IMR-90 (cell line): ENCODE measurements around the gene DUSP2. TPM values are rescaled to one million over a fixed set of nuclear protein-coding genes. Genes with fewer than 3 reads are reported as not detected.

Experiments used
- ATAC-seq: fragments of 200-7000 bp; cut with Tn5 transposase; 2 replicates; pipeline ENCODE4 v1.9.1; 2020; ENCODE audit warnings: low read depth, mild to moderate bottlenecking, moderate library complexity
- BruUV-seq: library from RNA; stranded (reverse); fragments of 400-500 nt; replicated peaks from 2 replicates; lab custom pipeline; 2021; lab: Mats Ljungman, UMichigan
- CTCF ChIA-PET: fragments of 300-600 bp; formaldehyde crosslinking; extraction: SDS; loops from one replicate; lab custom pipeline; 2021; ENCODE audit warnings: antibody characterized with exemption; lab: Yijun Ruan, JAX
- POLR2A ChIA-PET: fragments of 300-600 bp; sonication (Branson Sonifier 250); formaldehyde crosslinking; loops from one replicate; lab custom pipeline; 2022; ENCODE audit warnings: antibody characterized with exemption; ENCODE audit not compliant: unreplicated experiment; lab: Charles Lee
- DNase-seq: peaks from one replicate; pipeline ENCODE4 v3.0.0; 2013
- H2AFZ ChIP-seq: replicated peaks from 2 replicates; pipeline ENCODE3; 2013; ENCODE audit warnings: low read length, mild to moderate bottlenecking; ENCODE audit not compliant: poor library complexity
- H2AK5ac ChIP-seq: 2 replicates; pipeline ENCODE4 v1.6.1; 2013; ENCODE audit warnings: low read depth, low read length, inconsistent platforms
- H2AK9ac ChIP-seq: replicated peaks from 2 replicates; pipeline ENCODE3; 2013; ENCODE audit warnings: mild to moderate bottlenecking, low read depth, low read length, moderate library complexity; ENCODE audit not compliant: poor library complexity
- H2BK120ac ChIP-seq: 2 replicates; pipeline ENCODE4 v1.6.1; 2013; ENCODE audit warnings: low read depth, low read length, inconsistent platforms
- H2BK15ac ChIP-seq: 3 replicates; pipeline ENCODE4 v1.6.1; 2013; ENCODE audit warnings: low read depth, low read length, inconsistent platforms
- H2BK20ac ChIP-seq: 2 replicates; pipeline ENCODE4 v1.6.1; 2013; ENCODE audit warnings: low read depth, mild to moderate bottlenecking, inconsistent platforms, low read length, moderate library complexity
- H2BK5ac ChIP-seq: 2 replicates; pipeline ENCODE4 v1.6.1; 2013; ENCODE audit warnings: mild to moderate bottlenecking, low read depth, low read length, inconsistent platforms; ENCODE audit not compliant: poor library complexity, severe bottlenecking
- H3K14ac ChIP-seq: replicated peaks from 2 replicates; pipeline ENCODE4 v1.6.1; 2013; ENCODE audit warnings: low read depth, low read length, inconsistent platforms
- H3K18ac ChIP-seq: 2 replicates; pipeline ENCODE4 v1.6.1; 2013; ENCODE audit warnings: low read depth, low read length, control low read depth
- H3K23ac ChIP-seq: 2 replicates; pipeline ENCODE4 v1.6.1; 2013; ENCODE audit warnings: low read depth, low read length, inconsistent platforms
- H3K27ac ChIP-seq: 2 replicates; pipeline ENCODE4 v1.5.1; 2013; ENCODE audit warnings: mild to moderate bottlenecking, control low read depth, low read length; ENCODE audit not compliant: insufficient read depth
- H3K27me3 ChIP-seq: 2 replicates; pipeline ENCODE4 v1.6.1; 2013; ENCODE audit warnings: low read length; ENCODE audit not compliant: control insufficient read depth, insufficient read depth
- H3K36me3 ChIP-seq: 2 replicates; pipeline ENCODE4 v1.6.1; 2013; ENCODE audit warnings: low read length, mixed read lengths; ENCODE audit not compliant: control insufficient read depth, insufficient read depth
- H3K4ac ChIP-seq: 2 replicates; pipeline ENCODE4 v1.6.1; 2013; ENCODE audit warnings: low read depth, low read length, inconsistent platforms
- H3K4me1 ChIP-seq: 2 replicates; pipeline ENCODE4 v1.6.1; 2013; ENCODE audit warnings: low read length, mixed read lengths; ENCODE audit not compliant: control insufficient read depth, insufficient read depth
- H3K4me2 ChIP-seq: 2 replicates; pipeline ENCODE4 v1.6.1; 2013; ENCODE audit warnings: low read depth, mild to moderate bottlenecking, control low read depth, low read length, moderate library complexity
- H3K4me3 ChIP-seq: 2 replicates; pipeline ENCODE4 v1.5.1; 2013; ENCODE audit warnings: low read depth, mild to moderate bottlenecking, control low read depth, low read length, moderate library complexity; ENCODE audit not compliant: insufficient read depth
- H3K56ac ChIP-seq: 2 replicates; pipeline ENCODE4 v1.6.1; 2013; ENCODE audit warnings: low read length, inconsistent platforms; ENCODE audit not compliant: insufficient read depth; ENCODE audit errors: extremely low read depth
- H3K79me1 ChIP-seq, 2 experiments: 2 replicates each; pipeline ENCODE4 v1.6.1; 2013; ENCODE audit warnings: low read length in 2 of 2, inconsistent platforms in 1 of 2, low read depth in 1 of 2
- H3K9ac ChIP-seq: 2 replicates; pipeline ENCODE4 v1.6.1; 2013; ENCODE audit warnings: low read depth, low read length, control low read depth
- H3K9me1 ChIP-seq: 2 replicates; pipeline ENCODE4 v1.6.1; 2013; ENCODE audit warnings: low read length, inconsistent platforms; ENCODE audit not compliant: insufficient read depth
- H3K9me3 ChIP-seq: 2 replicates; pipeline ENCODE4 v1.6.1; 2013; ENCODE audit warnings: low read length; ENCODE audit not compliant: control insufficient read depth, insufficient read depth
- H4K20me1 ChIP-seq: 2 replicates; pipeline ENCODE4 v1.6.1; 2013; ENCODE audit warnings: low read length, inconsistent platforms; ENCODE audit not compliant: insufficient read depth
- H4K5ac ChIP-seq: 2 replicates; pipeline ENCODE4 v1.6.1; 2013; ENCODE audit warnings: mild to moderate bottlenecking, low read depth, low read length, control low read depth
- H4K8ac ChIP-seq, 2 experiments: 2 replicates each; pipeline ENCODE4 v1.6.1; 2013; ENCODE audit warnings: low read depth in 2 of 2, low read length in 2 of 2, control low read depth in 1 of 2, inconsistent platforms in 1 of 2
- H4K91ac ChIP-seq: 2 replicates; pipeline ENCODE4 v1.6.1; 2013; ENCODE audit warnings: low read depth, low read length, inconsistent platforms; ENCODE audit not compliant: insufficient read depth
- BHLHE40 ChIP-seq: fragments of 150-350 bp; IDR thresholded peaks from 2 replicates; pipeline ENCODE4 v1.6.1; 2016; ENCODE audit warnings: mild to moderate bottlenecking, low read depth, low read length
- CEBPB ChIP-seq: IDR thresholded peaks from 2 replicates; pipeline ENCODE4 v1.6.1; 2012; ENCODE audit warnings: low read depth, low read length, improper control_type of control experiment
- CHD1 ChIP-seq: IDR thresholded peaks from 2 replicates; pipeline ENCODE4 v1.6.1; 2012; ENCODE audit warnings: low read depth, low read length, improper control_type of control experiment
- CTCF ChIP-seq: conservative IDR thresholded peaks from 2 replicates; pipeline ENCODE4 v1.5.1; 2012; ENCODE audit warnings: mild to moderate bottlenecking, low read depth, low read length, improper control_type of control experiment
- FOS ChIP-seq: fragments of 150-350 bp; IDR thresholded peaks from 2 replicates; pipeline ENCODE4 v1.6.1; 2016; ENCODE audit warnings: low read depth, low read length
- MAFK ChIP-seq: IDR thresholded peaks from 2 replicates; pipeline ENCODE4 v1.6.1; 2012; ENCODE audit warnings: low read depth, low read length, improper control_type of control experiment
- MXI1 ChIP-seq: IDR thresholded peaks from 2 replicates; pipeline ENCODE4 v1.6.1; 2012; ENCODE audit warnings: low read depth, mild to moderate bottlenecking, low read length, moderate library complexity, borderline replicate concordance
- RAD21 ChIP-seq: IDR thresholded peaks from 2 replicates; pipeline ENCODE4 v1.6.1; 2012; ENCODE audit warnings: low read length, improper control_type of control experiment
- RCOR1 ChIP-seq: IDR thresholded peaks from 2 replicates; pipeline ENCODE4 v1.6.1; 2012; ENCODE audit warnings: mild to moderate bottlenecking, low read length, improper control_type of control experiment; ENCODE audit not compliant: insufficient replicate concordance
- SMC3 ChIP-seq: fragments of 150-350 bp; IDR thresholded peaks from 2 replicates; pipeline ENCODE4 v1.6.1; 2016; ENCODE audit warnings: low read depth, mild to moderate bottlenecking, antibody characterized with exemption, low read length, moderate library complexity
- WGBS, 2 experiments: methylation state at CpG; one replicate each; pipeline versions ENCODE4 v1.1.5 to v1.1.7; 2013; ENCODE audit warnings: missing lambda C conversion rate in 2 of 2; ENCODE audit not compliant: insufficient read length in 1 of 2; ENCODE audit errors: extremely low coverage in 2 of 2; 5-methylcytosine and 5-hydroxymethylcytosine counted together
- dilution Hi-C: fragments of 300-500 bp; cut with HindIII; formaldehyde crosslinking; loops from one replicate; pipeline ENCODE4 v1.14.3; 2018; ENCODE audit warnings: low sequenced_read_pairs; ENCODE audit not compliant: unreplicated experiment
- in situ Hi-C: fragments of 300-500 bp; cut with MboI; formaldehyde crosslinking; loops from 3 replicates; pipeline ENCODE4 v1.14.3; 2019; ENCODE audit warnings: low sequenced_read_pairs, inconsistent platforms, mixed read lengths
- intact Hi-C: fragments of 100-400 bp; cut with micrococcal nuclease; formaldehyde crosslinking; loops from 2 replicates; pipeline ENCODE4 v1.10.0; 2022
- polyA plus RNA-seq, 3 experiments: library from polyadenylated mRNA; depleted of rRNA; stranded (reverse); fragments of >200 nt; gene quantifications; 2 replicates each; pipeline ENCODE4 v1.2.3, GENCODE V29; 2012; ENCODE audit warnings: low replicate concordance in 1 of 3
- total RNA-seq: library from RNA; depleted of rRNA; stranded (reverse); fragments of >200 nt; gene quantifications from 2 replicates; pipeline ENCODE4 v1.2.3, GENCODE V29; 2012
- TF ChIP-seq, protein P1 (sequence below): fragments of 150-350 bp; IDR thresholded peaks from 2 replicates; pipeline ENCODE4 v1.6.1; 2016; ENCODE audit warnings: low read depth, mild to moderate bottlenecking, low read length, moderate library complexity, borderline replicate concordance

Gene DUSP2
- total and polyA plus RNA-seq, 2 of the 4 experiments (the other 2 are of a cell fraction): 1.8 to 3.8 TPM

GRCh38 chr2:96123290-96123689, 21.9 kb downstream of the DUSP2 start:
- Histone ChIP-seq H3K56ac (no peak overlapping the region), H3K23ac (no peak overlapping the region), H4K20me1 (0 out of 2 replicates have a peak, but pooled peaks cover 2% of the 10 kb centered on the region), H2BK20ac (no peak overlapping the region), H3K14ac (no peak overlapping the region), H2AFZ (no peak overlapping the region), H3K9me3 (no peaks in the 10 kb centered on the region; the same call in 1 of the 2 replicates), H3K4me1 (no peaks in the 10 kb centered on the region), H3K27me3 (peaks cover 70% of the 10 kb centered on the region), H3K4me3 (no peak overlapping the region), H4K91ac (no peak overlapping the region), H3K18ac (no peak overlapping the region), H3K9ac (no peak overlapping the region), H3K79me1 (no peaks in the 10 kb centered on the region), H2BK120ac (no peak overlapping the region), H2AK5ac (no peak overlapping the region), H3K4ac (no peak overlapping the region), H4K8ac (no peak overlapping the region), H2AK9ac (no peak overlapping the region), H2BK15ac (no peak overlapping the region), H3K27ac (no peak overlapping the region), H2BK5ac (no peak overlapping the region), H3K36me3 (no peaks in the 10 kb centered on the region), H4K5ac (no peak overlapping the region), H3K4me2 (no peak overlapping the region), H3K9me1 (no peaks in the 10 kb centered on the region)
- dilution Hi-C loops: no loop called here
- ATAC-seq (no peak), DNase-seq (no peak)
- no peak for TF ChIP-seq CTCF
- TF ChIP-seq RCOR1: no peak
- TF ChIP-seq BHLHE40: no peak
- no peak for TF ChIP-seq CHD1
- no peak for TF ChIP-seq SMC3
- no peak for TF ChIP-seq MAFK
- TF ChIP-seq, protein P1, sequence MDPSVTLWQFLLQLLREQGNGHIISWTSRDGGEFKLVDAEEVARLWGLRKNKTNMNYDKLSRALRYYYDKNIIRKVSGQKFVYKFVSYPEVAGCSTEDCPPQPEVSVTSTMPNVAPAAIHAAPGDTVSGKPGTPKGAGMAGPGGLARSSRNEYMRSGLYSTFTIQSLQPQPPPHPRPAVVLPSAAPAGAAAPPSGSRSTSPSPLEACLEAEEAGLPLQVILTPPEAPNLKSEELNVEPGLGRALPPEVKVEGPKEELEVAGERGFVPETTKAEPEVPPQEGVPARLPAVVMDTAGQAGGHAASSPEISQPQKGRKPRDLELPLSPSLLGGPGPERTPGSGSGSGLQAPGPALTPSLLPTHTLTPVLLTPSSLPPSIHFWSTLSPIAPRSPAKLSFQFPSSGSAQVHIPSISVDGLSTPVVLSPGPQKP: no peak
- TF ChIP-seq MXI1: no peak
- no peak for TF ChIP-seq CEBPB
- no peak for TF ChIP-seq RAD21
- no peak for TF ChIP-seq FOS
- POLR2A ChIA-PET: interaction anchor here (0.5 kb wide), 1 partner anchor 414 kb away, joined by 3 read pairs; no protein-coding TSS in a partner anchor
- intact Hi-C loops: no loop called here
- no TSS peak for BruUV-seq
- in situ Hi-C loops: loop anchor here (25.0 kb wide), 1 partner anchor 111 kb away; no protein-coding TSS in a partner anchor
- whole genome bisulfite sequencing, 2 experiments: no CpG with 5 or more reads among the region's 1 CpG
- CTCF ChIA-PET: no interaction called here
